ENCODE data around the gene RBP7.

DNA sequence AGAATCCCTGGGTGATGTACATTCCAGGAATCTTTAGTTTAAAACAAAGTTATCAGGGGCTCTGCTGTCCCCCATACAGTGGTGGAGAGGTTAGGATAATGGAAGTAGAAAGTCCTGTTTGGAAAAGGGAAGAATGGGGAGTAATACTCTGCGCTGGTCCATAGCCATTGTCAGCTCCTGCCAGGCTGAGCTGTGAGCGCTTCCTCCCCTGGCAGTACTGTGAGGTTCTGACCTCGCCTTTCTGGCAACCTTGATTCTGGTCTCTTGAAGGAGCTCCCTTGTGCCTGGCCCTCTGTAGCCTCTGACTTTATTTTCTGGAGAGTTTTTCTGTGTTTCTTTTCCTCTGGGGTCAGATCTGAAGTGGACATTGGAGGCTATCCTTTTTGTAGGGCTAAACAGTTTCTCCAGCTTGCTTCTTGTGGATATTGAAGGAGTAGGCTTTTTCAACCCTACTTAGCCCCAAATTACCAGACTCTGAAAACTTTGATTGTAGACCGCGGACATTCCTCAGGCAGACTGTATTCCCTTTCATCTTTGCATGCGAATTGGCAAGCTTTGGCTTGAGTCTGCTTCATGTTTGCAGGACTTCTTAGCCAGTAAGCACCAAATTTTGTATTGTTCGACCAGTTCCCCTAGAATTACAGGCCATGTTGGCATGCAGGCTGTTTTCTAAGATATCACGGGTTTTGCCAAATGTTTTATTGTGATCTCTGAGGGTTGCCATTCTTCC lies 49.5 kb downstream of the RBP7 start:
- TF ChIP-seq POLR2A (IDR thresholded peaks at IDR 0.05): no peak
- TF ChIP-seq, protein P1, sequence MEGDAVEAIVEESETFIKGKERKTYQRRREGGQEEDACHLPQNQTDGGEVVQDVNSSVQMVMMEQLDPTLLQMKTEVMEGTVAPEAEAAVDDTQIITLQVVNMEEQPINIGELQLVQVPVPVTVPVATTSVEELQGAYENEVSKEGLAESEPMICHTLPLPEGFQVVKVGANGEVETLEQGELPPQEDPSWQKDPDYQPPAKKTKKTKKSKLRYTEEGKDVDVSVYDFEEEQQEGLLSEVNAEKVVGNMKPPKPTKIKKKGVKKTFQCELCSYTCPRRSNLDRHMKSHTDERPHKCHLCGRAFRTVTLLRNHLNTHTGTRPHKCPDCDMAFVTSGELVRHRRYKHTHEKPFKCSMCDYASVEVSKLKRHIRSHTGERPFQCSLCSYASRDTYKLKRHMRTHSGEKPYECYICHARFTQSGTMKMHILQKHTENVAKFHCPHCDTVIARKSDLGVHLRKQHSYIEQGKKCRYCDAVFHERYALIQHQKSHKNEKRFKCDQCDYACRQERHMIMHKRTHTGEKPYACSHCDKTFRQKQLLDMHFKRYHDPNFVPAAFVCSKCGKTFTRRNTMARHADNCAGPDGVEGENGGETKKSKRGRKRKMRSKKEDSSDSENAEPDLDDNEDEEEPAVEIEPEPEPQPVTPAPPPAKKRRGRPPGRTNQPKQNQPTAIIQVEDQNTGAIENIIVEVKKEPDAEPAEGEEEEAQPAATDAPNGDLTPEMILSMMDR (IDR thresholded peaks at IDR 0.05): no peak
